ENCODE results near the gene HIP1.
A peak's percentile ranks its signal among the peaks of the same experiment; 100 is the strongest.

HIP1 gene

DNA sequence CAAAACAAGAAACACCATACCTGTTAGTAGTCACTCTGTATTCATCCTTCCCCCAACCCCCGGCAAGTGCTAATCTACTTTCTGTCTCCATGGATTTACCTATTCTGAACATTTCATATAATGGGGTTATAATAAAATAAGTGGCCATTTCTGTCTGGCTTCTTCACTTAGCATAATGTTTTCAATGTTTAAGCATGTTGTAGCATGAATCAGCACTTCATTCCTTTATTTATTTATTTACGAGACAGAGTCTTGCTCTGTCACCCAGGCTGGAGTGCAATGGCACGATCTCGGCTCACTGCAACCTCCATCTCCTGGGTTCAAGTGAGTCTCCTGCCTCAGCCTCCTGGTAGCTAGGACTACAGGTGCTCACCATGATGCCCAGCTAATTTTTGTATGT lies 69.2 kb downstream of the HIP1 start:
- no peak for DNase-seq (ENCODE audit: low spot score)

GRCh38 chr7:75667938-75668337 lies 70.8 kb downstream of the HIP1 start:
- no peak for DNase-seq (ENCODE audit: low spot score)

DNA sequence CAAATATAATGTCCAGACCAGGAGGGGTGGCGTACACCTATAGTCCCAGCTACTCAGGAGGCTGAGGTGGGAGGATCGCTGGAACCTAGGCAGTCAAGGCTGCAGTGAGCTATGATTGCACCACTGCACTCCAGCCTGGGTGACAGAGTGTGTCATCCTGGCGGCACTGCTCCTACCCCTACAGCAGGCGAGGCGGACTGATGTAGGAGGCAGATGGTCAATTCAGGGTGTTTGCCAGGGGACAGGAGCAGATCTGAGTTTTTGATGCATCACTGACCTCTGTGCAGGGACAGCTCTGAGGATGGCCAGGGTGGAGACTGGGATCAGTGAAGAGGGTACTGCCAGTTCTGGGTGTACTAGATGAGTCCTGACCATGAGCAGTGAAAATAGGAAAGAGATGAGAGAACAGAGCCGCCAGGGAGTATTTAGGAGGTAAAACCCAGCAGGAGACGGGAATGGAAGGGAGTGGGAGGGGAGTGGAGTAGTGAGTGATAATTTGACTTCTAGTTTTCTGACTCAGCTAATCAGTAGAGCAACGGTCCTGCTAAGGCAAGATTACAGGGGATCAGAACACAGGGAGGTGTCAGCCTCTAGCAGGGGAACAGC lies 75.3 kb downstream of the HIP1 start:
- DNase-seq (ENCODE audit: low spot score), result no peak

- peak; percentile 87 for DNase-seq (ENCODE audit: low spot score)
Measured at GRCh38 chr7:75662579-75663301, 76.0 kb downstream of the HIP1 start.

- no peak for DNase-seq (ENCODE audit: low spot score)
Measured at GRCh38 chr7:75660566-75661215, 78.0 kb downstream of the HIP1 start.

DNA sequence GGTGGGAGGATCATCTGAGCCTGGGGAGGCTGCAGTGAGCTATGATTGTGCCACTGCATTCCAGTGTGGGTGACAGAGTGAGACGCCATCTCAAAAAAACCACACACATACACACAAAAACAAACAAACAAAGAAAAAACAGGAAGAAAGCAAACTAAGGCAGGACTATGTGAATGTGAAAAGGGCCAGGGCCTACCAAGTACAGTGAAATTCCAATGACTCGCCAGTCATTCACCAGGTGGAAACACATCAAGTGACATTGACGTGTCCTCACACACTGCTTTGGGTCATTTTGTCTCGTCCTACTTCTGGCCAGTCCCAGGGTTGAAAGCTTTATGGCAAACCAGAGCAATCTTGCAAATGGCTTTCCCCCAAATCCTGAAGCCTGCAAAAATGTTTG lies 79.9 kb downstream of the HIP1 start:
- no peak for DNase-seq (ENCODE audit: low spot score)

- no peak for DNase-seq (ENCODE audit: low spot score)
Measured at GRCh38 chr7:75658369-75658768, 80.4 kb downstream of the HIP1 start.

GRCh38 chr7:75657866-75658265 lies 80.9 kb downstream of the HIP1 start:
- DNase-seq (ENCODE audit: low spot score), result no peak

DNA sequence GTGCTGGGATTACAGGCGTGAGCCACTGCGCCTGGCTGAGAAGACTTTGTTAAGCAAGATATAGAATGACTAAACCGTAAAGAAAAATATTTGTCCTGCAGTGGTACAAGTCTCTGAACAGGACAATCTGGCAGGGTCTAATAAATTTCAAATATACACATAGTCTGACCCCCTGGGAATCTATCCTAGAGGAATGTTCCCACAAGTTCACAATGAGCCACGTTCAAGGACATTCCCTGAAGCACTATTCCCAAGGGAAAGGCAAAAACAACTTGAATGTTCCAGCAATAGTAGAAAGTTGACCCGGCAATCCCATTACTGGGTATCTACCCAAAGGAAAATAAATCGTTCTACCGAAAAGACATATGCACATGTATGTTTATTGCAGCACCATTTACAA lies 82.0 kb downstream of the HIP1 start:
- no peak for DNase-seq (ENCODE audit: low spot score)

- DNase-seq (ENCODE audit: low spot score), result no peak
Measured at GRCh38 chr7:75655536-75655935, 83.2 kb downstream of the HIP1 start.

DNA sequence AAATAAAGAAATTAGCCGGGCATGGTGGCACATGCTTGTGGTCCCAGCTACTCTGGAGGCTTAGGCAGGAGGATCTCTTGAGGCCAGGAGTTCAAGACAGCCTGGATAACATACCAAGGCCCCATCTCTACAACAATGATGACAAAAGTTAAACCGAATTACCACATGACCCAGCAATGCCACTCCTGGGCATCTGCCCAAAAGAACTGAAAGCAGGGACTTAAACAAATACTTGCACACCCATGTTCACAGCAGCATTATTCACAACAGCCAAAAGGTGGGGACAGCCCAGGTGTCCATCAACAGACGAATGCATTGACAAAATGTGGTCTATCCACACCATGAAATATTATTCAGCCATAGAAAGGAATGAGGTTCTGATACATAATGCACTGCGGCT lies 83.9 kb downstream of the HIP1 start:
- no peak for DNase-seq (ENCODE audit: low spot score)

- DNase-seq (ENCODE audit: low spot score), result no peak
Measured at GRCh38 chr7:75653651-75654050, 85.1 kb downstream of the HIP1 start.

- no peak for DNase-seq (ENCODE audit: low spot score)
Measured at GRCh38 chr7:75652788-75653187, 86.0 kb downstream of the HIP1 start.

GRCh38 chr7:75650681-75651080 lies 88.1 kb downstream of the HIP1 start:
- DNase-seq (ENCODE audit: low spot score), result no peak

GRCh38 chr7:75650062-75650461 lies 88.7 kb downstream of the HIP1 start:
- no peak for DNase-seq (ENCODE audit: low spot score)

- DNase-seq (ENCODE audit: low spot score), result no peak
Measured at GRCh38 chr7:75649462-75649861, 89.3 kb downstream of the HIP1 start.

DNA sequence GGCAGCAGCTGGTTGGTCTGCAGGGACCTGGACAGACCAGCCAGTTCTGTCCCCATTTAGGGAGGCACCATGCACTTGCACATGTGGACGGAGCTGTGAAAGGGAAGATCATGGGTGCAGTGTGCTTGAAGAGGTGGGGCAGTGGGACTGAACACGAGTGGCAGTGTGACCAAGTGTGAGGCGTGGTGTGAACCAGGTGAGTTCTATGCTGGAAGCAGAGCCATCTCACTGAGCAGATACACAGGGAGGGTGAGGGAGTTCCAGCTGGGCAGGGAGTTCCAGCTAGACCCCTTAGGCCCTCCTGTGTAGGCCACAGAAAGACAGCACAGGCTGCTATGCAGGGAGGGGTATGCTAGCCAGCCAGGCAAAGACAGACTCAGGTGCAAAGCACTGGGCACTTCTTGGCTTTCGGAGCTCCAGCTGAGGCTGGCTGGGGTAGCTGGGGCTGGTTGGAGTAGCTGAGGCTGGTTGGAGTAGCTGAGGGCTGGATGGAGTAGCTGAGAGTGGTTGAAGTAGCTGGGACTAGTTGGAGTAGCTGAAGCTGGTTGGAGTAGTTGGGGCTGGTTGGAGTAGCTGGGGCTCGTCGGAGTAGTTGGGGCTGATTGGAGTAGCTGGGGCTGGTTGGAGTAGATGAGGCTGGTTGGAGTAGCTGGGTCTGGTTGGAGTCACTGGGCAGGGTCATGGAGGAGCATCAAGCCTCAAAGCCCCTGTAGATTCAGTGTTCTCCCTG lies 90.9 kb downstream of the HIP1 start:
- DNase-seq (ENCODE audit: low spot score), result no peak

DNA sequence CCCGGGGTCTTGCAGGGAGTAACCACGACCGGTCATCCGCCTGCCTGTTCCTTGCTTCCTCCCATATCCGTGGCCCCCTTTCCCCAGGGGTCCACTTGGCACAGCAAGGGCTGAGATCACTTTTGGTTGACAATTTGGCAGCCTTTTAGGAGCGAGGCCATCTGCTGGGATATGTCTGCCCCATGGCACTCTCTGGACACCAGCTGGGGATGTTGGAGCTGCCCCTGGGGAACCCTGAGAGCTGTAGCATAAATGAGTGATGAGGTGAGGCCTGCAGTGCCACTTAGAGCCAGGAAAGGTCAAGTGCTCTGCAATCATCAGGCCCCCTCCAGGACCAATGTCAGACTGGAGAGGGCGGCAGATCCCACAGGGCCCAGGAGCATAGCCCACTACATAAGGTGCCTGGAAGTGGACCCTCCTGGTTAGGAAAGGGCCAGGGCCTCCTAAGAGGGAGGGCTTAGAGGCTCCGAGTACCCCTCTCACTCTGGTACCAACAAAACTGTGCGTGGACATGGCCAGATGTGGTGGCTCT lies 92.1 kb downstream of the HIP1 start:
- DNase-seq (ENCODE audit: low spot score), result no peak

DNA sequence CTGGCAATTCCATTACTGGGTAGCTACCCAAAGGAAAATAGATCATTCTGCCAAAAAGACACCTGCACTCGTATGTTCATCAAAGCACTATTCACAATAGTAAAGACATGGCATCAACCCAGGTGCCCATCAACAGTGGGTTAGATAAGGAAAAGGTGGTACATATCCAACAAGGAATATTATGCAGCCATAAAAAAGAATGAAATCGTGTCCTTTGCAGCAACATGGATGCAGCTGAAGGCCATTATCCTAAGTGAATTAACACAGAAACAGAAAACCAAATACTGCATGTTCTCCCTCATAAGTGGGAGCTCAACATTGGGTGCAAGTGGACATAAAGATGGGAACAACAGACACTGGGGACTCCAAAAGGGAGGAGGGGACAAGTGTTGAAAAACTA lies 93.2 kb downstream of the HIP1 start:
- DNase-seq (ENCODE audit: low spot score), result no peak

- no peak for DNase-seq (ENCODE audit: low spot score)
Measured at GRCh38 chr7:75644589-75644988, 94.2 kb downstream of the HIP1 start.

DNA sequence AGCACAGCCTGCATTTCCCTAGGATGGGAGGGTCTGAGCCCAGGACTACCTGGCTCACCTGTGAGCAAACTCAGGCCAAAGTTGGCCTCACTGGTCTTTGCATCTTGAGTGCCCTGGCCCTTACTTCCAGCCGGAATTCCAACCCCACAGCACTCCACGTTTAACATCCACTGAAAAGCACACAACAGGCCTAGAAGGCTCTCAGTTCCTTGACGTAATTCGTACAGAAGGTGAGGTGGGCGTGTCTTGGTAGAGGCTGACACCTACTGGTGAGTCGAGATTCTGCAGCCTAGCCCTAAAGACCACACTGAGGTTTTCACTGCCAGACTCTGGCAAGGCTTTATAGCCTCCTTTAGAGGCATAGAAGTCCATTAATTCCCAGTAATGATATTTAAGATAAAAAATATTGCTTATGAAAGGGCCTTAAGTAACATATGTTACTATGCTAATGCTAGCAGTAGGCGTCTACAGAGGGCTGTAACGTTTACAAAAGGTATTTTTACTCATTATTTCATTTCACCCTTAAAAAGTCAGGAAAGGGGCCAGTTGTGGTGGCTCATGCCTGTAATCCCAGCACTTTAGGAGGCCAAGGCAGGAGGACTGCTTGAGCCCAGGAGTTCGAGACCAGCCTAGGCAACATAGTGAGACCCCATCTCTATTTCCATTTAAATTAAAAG lies 95.8 kb downstream of the HIP1 start:
- peak; percentile 86 for DNase-seq (ENCODE audit: low spot score)

DNA sequence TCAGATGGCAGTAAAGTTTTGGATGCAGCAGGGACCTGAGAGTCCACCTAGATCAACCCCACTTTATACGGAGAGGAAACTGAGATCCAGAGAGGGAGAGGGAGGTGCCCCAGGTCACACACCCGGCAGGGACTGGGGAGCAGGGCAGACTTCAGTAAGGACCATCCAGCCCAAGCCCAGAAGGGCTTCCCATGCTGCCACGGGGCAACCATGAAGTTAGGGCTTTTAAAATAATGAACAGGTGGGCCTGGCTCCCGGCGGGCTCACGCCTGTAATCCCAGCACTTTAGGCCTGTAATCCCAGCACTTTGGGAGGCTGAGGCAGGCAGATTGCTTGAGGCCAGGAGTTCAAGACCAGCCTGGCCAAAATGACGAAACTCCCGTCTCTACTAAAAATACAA lies 98.5 kb downstream of the HIP1 start:
- no peak for DNase-seq (ENCODE audit: low spot score)
